Left kidney (tissue), 8 donors: Measurements from ENCODE around the gene EEPD1. TPM values are rescaled to one million over a fixed set of nuclear protein-coding genes. Genes with fewer than 3 reads are reported as not detected.
"Not testable (repeated sequence)": the region's sequence is repeated elsewhere in the genome, so short reads cannot be mapped to it uniquely, and the experiment has no call there.

ENCODE experiments used
- DNase-seq: peaks from one replicate; pipeline ENCODE4 v3.0.0-alpha.2; 2013
- long read RNA-seq, 8 donors: transcript quantifications; one replicate each; lab custom pipeline, GENCODE V29; 2026
- polyA plus RNA-seq: library from polyadenylated mRNA; unstranded; fragments of 120-200 nt; gene quantifications from one replicate; pipeline ENCODE4 v1.2.1, GENCODE V29; 2013; ENCODE audit not compliant: insufficient read length

The EEPD1 gene
- 9.1 TPM for polyA plus RNA-seq
- long read RNA-seq, donor 1, full-length matches to known transcripts = 4 of 4 reads
- long read RNA-seq, donor 1, partial matches to known transcripts = 0 of 4 reads
- long read RNA-seq, donor 1, other reads (novel, unspliced or antisense) = 0 of 4 reads
- long read RNA-seq, donor 2 = 0 reads
- long read RNA-seq, donor 3 = 0 reads
- long read RNA-seq, donor 4 = 0 reads
- long read RNA-seq, donor 5, full-length matches to known transcripts = 1 of 1 reads
- long read RNA-seq, donor 5, partial matches to known transcripts = 0 of 1 reads
- long read RNA-seq, donor 5, other reads (novel, unspliced or antisense) = 0 of 1 reads
- long read RNA-seq, donor 6, full-length matches to known transcripts = 3 of 3 reads
- long read RNA-seq, donor 6, partial matches to known transcripts = 0 of 3 reads
- long read RNA-seq, donor 6, other reads (novel, unspliced or antisense) = 0 of 3 reads
- long read RNA-seq, donor 7, full-length matches to known transcripts = 2 of 2 reads
- long read RNA-seq, donor 7, partial matches to known transcripts = 0 of 2 reads
- long read RNA-seq, donor 7, other reads (novel, unspliced or antisense) = 0 of 2 reads
- long read RNA-seq, donor 8 = 0 reads

DNA sequence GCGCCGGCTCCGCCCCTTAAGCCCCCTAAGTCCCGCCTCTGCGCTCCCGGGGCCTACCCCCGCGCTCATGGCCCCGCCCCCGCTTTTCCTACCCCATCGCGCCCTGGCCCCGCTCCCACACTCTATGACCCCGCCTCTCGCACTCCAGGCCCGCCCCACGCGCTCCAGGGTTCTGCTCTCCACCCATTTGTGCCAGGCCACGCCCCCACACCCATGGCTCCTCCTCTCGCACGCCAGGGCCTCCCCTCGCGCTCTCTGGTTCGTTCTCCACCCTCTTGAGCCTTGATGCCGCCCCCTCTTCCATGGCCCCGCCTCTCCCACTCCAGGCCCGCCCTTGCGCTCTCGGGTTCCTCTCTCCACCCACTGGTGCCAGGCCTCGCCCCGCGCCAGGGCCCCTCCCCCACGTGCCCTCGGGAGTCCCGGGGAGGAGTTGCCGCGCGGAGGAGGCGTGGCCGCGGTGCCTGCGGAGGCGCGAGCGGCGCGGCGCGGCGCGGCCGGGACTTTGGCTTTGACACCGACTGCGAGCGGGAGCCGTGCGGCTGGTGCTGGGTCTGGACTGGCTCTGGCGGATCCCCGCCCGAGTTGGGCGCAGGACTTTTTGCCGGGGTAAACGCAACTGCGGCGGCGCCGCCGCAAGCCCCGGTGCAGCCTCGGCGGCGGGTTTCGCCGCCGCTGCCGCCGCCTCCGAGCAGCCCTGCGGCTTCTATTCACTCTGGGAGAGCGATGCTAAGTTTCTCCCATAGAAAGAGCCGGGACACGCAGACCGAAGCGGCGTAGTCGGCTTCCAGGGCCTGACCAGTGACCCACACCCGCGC, at the start of gene EEPD1:
TSS of gene EEPD1 (plus strand) at position 499 of the 815 bp plus-strand sequence. CDS start 1,071 bp downstream, outside the sequence.
- peak; percentile 99 for DNase-seq

- DNase-seq = no peak
Observed at GRCh38 chr7:36103837-36104561, 49.1 kb upstream of the EEPD1 start.

GRCh38 chr7:36106972-36107908, 45.8 kb upstream of the EEPD1 start:
- not testable (repeated sequence) for DNase-seq

DNA sequence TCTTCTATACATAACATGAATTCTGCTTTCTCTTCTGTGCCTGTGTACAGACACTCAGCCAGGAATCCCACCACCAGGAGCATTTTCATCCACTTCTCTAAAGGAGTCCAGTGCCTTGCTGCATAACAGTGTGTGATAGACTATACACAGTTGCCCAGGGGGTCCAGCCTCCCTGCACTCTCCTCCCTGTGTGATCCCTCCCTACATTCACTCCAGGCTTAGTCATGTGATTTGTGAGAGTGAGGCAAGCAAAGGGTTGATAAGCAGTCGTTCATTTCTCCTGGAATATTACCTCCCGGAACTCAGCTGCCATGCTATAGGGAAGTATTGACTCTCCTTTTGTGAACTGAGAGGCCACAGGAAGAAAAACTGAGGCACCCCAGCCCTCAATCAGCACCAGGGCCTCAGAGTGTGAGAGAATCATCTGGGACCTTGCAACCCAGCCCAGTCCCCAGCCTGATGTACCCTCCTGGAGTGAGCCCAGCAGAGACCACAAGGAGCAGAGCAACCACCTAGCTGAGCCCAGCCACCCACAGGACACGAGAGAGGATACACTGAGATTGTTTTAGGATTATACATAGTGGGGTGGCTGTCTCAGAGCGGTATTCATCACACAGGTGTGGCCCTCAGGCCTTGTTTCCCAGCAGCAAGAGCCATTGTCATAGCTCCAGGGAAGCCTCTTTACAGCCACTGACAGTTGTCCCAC, 45.0 kb upstream of the EEPD1 start:
- no peak for DNase-seq

DNA sequence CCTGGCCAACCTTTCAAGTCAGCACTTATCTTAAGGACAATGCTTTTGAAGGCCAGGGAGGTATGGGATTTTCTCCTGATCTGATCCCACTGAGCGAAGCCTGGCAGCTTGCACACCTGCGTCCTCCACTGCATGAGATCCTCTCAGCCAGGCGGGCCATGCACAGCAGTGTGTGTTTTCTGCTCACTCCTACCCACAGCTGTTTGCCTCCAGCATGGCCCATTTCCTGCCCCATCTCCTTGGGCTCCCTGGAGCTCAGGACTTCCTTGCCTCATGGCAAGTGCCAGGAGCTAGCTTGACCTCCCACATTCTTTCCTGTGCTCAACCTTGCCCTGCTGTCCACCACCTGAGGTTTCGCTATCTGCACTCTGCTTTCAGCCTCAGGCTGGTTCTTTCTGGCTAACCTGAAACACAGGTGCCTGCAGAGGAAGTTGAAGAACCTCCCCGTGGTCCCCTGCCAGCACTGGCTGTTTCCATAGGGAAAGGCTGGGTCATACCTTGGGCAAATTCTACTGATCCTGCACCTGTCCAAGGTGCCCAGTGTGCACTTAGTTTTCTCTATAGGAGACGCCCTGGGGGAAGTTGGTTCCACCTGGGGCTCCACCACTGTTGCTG, 43.9 kb upstream of the EEPD1 start:
- no peak for DNase-seq

GRCh38 chr7:36110584-36110983, 42.5 kb upstream of the EEPD1 start:
- no peak for DNase-seq

DNA sequence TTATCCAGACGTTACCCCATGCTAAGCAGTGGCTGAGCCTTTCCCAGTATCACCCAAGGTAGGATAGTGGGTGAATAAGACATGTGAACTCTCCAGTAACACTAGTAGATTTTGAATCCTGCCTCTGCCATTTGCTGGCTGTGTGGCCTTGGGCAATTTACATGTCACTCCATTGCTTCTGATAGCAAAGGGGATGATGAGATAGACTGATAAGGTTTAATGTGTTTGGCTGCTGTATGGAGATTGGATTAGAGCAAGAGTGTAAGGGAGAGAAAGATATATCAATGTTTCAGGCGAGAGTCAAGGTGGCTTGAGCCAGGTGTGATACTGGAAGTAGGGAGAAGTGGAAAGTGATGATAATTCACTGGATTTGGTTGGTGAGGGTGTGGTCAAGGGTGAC, 40.1 kb upstream of the EEPD1 start:
- DNase-seq = no peak

GRCh38 chr7:36114355-36114754, 38.7 kb upstream of the EEPD1 start:
- DNase-seq = no peak

DNA sequence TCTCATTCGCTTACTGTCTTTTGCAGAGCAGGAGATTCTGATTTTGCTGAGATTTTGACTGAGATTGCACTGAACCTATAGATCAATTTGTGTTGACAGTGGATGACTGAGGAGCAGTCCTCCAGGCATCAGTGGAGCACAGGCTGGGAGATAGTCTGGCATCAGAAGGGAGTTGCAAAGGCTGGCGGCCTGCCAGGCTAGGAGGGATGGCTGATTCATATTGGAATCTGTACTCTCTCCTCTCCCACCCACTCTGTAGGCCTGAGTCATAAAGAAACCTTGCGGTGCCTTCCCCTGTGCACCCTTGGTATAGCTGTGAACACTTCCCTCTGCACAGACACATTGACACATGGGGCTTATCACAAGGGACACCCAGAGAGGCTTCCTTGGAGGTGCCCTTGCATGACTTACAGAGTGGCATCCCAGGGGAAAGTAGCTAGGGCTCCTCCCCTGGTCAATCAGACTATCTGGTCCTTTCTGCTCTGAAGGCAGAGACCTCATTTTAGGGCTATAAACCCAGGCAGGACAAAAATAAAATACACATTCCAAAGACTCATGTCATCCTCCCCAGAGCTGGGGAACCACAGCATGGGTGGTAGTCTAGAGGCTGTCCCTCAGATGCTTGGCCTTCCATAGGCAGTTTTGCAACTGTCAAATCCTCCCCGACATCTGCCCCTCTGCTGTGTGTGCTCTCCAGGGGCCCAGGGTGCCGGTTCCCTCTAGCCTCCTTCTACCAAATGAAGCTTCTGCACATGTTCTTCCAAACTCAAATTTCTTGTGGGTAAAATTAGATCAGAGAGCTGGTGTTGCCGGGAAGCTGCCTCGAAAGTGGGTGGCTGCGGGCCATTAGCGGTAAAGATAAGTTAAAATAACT, 37.4 kb upstream of the EEPD1 start:
- DNase-seq = no peak

- no peak for DNase-seq
Observed at GRCh38 chr7:36116347-36117202, 36.5 kb upstream of the EEPD1 start.

GRCh38 chr7:36117203-36117840, 35.7 kb upstream of the EEPD1 start:
- no peak for DNase-seq

DNA sequence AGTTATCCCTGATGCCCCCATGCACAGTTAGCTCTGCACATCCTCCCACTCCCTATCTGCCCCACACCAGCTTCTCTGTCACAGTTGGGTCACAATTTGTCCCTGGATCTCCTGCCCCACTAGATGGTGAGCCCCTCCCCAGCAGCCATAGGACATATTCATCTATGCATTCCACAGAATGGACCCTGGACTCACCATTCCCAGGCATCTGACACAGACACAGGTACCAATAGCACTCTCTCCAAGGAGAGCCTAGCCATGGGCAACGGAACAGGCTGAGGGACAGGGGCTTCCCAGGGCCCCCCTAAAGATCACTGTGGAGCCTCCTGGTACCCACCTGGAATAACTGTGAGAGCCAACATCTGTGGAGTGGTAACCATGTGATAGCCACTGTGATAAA, 34.7 kb upstream of the EEPD1 start:
- no peak for DNase-seq

GRCh38 chr7:36119005-36119706, 33.9 kb upstream of the EEPD1 start:
- no peak for DNase-seq

- DNase-seq = not testable (repeated sequence)
Observed at GRCh38 chr7:36119983-36120646, 32.9 kb upstream of the EEPD1 start.

- DNase-seq = not testable (repeated sequence)
Observed at GRCh38 chr7:36125630-36126029, 27.4 kb upstream of the EEPD1 start.
